Measurements from ENCODE around the gene TCF15. TPM values are rescaled to one million over a fixed set of nuclear protein-coding genes. Genes with fewer than 3 reads are reported as not detected.

Gene TCF15
- polyA plus RNA-seq, 3 donors, result not detected

DNA sequence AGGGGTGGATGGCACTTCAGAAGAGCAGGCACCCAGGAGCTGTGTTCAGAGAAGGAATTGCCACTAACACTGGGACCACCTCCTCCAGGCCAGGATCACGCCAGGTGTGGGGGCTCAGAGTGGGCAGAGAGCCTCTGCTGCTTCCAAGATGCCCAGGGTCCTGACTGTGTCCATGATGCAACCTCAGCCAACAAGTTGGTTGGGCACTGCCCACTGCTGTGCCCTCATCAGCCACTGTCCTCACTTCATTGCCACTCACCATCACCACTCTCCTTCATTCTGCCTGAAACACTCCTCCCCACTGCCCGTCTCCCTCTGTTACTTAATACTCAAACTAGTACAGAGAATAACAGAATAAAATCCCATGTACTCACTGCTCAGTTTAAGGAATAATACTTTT is 16.5 kb upstream of the TCF15 start:
- Histone ChIP-seq H3K27ac (ENCODE audit: low read depth in 1 of 2, low read length in 2 of 2) (no peak overlapping the region), H3K9me3 (replicated peaks in 1 of 2; ENCODE audit: control insufficient read depth in 1 of 2, insufficient read depth in 1 of 2, low read length in 2 of 2) (peaks cover 0 to 5% of the 10 kb centered on the region in 2 donors), H3K4me3 (replicated peaks in 1 of 3; ENCODE audit: low read depth in 2 of 3, low read length in 3 of 3) (no peak overlapping the region), H2AFZ (ENCODE audit: insufficient read depth, low read depth, low read length, poor library complexity, severe bottlenecking) (no peak overlapping the region), H3K79me2 (ENCODE audit: insufficient read depth, low read length) (no peaks in the 10 kb centered on the region), H3K9ac (ENCODE audit: insufficient read depth, low read length, poor library complexity, severe bottlenecking) (no peak overlapping the region), H3K36me3 (replicated peaks in 1 of 2; ENCODE audit: control insufficient read depth in 1 of 2, insufficient read depth in 2 of 2, low read length in 2 of 2) (no peaks in the 10 kb centered on the region), H3K4me1 (ENCODE audit: control insufficient read depth in 1 of 2, insufficient read depth in 2 of 2, low read length in 2 of 2) (no peaks in the 10 kb centered on the region), H3K4me2 (replicated peaks; ENCODE audit: extremely low read depth, low read length, poor library complexity, severe bottlenecking) (no peak overlapping the region), H3K27me3 (ENCODE audit: control insufficient read depth in 2 of 2, insufficient read depth in 2 of 2, low read length in 2 of 2) (no peaks in the 10 kb centered on the region), H4K20me1 (ENCODE audit: insufficient read depth, low read length) (no peaks in the 10 kb centered on the region)
- intact Hi-C loops (cut with micrococcal nuclease), result no loop called here
- no peak for DNase-seq
- TF ChIP-seq, protein P1, sequence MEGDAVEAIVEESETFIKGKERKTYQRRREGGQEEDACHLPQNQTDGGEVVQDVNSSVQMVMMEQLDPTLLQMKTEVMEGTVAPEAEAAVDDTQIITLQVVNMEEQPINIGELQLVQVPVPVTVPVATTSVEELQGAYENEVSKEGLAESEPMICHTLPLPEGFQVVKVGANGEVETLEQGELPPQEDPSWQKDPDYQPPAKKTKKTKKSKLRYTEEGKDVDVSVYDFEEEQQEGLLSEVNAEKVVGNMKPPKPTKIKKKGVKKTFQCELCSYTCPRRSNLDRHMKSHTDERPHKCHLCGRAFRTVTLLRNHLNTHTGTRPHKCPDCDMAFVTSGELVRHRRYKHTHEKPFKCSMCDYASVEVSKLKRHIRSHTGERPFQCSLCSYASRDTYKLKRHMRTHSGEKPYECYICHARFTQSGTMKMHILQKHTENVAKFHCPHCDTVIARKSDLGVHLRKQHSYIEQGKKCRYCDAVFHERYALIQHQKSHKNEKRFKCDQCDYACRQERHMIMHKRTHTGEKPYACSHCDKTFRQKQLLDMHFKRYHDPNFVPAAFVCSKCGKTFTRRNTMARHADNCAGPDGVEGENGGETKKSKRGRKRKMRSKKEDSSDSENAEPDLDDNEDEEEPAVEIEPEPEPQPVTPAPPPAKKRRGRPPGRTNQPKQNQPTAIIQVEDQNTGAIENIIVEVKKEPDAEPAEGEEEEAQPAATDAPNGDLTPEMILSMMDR (IDR thresholded peaks at IDR 0.05), result no peak
- H3K27ac Mint-ChIP-seq, result peak overlapping the region in 2 of 7 donors; percentile 28 to 72
- peaks cover 1% of the 10 kb centered on the region for H3K4me1 Mint-ChIP-seq
- no peaks in the 10 kb centered on the region for H3K36me3 Mint-ChIP-seq
- no peak overlapping the region for H3K4me3 Mint-ChIP-seq
- WGBS (ENCODE audit: insufficient coverage), result 91% methylated on average over 1 of the region's 2 CpGs
- peaks cover 0 to 10% (median 8%) of the 10 kb centered on the region in 7 donors for H3K9me3 Mint-ChIP-seq
- H3K27me3 Mint-ChIP-seq (ENCODE audit: low read depth in 3 of 3), result peaks cover 2 to 7% (median 3%) of the 10 kb centered on the region in 3 donors

DNA sequence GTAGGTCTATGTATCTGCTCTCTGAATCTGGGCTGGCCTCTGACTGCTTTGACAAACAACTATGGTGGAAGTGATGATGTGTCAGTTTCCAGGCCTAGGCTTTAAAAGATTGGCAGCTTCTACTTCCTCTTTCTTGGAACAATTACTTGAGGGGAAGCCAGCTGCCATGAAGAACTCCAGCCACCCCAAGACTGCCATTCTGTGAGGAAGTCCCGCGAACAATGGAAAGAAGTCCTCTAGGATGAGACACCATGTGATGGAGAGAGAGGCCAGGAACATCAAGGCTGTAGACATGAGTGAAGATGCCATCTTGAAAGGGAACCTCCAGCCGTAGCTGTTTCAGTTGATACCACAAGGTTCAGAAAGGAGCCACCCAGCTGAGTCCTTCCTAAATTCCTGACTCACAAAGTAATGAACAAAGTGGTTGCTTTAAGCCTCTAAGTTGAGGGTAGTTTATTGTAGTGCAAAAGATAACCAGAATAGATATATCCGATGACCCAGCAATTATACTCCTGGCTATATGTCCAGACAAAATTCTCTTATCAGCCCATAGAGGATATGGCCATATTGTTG is 15.3 kb upstream of the TCF15 start:
- Histone ChIP-seq H3K9ac (ENCODE audit: insufficient read depth, low read length, poor library complexity, severe bottlenecking) (no peak overlapping the region), H3K36me3 (replicated peaks in 1 of 2; ENCODE audit: control insufficient read depth in 1 of 2, insufficient read depth in 2 of 2, low read length in 2 of 2) (no peaks in the 10 kb centered on the region), H3K4me1 (ENCODE audit: control insufficient read depth in 1 of 2, insufficient read depth in 2 of 2, low read length in 2 of 2) (no peaks in the 10 kb centered on the region), H3K4me2 (replicated peaks; ENCODE audit: extremely low read depth, low read length, poor library complexity, severe bottlenecking) (no peak overlapping the region), H3K4me3 (replicated peaks in 1 of 3; ENCODE audit: low read depth in 2 of 3, low read length in 3 of 3) (no peak overlapping the region), H3K27me3 (ENCODE audit: control insufficient read depth in 2 of 2, insufficient read depth in 2 of 2, low read length in 2 of 2) (no peaks in the 10 kb centered on the region), H3K9me3 (replicated peaks in 1 of 2; ENCODE audit: control insufficient read depth in 1 of 2, insufficient read depth in 1 of 2, low read length in 2 of 2) (peaks cover 0 to 5% of the 10 kb centered on the region in 2 donors), H3K27ac (ENCODE audit: low read depth in 1 of 2, low read length in 2 of 2) (no peak overlapping the region), H3K79me2 (ENCODE audit: insufficient read depth, low read length) (no peaks in the 10 kb centered on the region), H2AFZ (ENCODE audit: insufficient read depth, low read depth, low read length, poor library complexity, severe bottlenecking) (no peak overlapping the region), H4K20me1 (ENCODE audit: insufficient read depth, low read length) (no peaks in the 10 kb centered on the region)
- Mint-ChIP-seq H3K27me3 (ENCODE audit: low read depth in 3 of 3) (peaks cover 3 to 7% (median 5%) of the 10 kb centered on the region in 3 donors), H3K4me1 (peaks cover 3% of the 10 kb centered on the region), H3K9me3 (peaks cover 0 to 10% (median 8%) of the 10 kb centered on the region in 7 donors), H3K27ac (no peak overlapping the region), H3K36me3 (no peaks in the 10 kb centered on the region), H3K4me3 (no peak overlapping the region)
- TF ChIP-seq, protein P1 (IDR thresholded peaks at IDR 0.05), result no peak
- peak; percentile 6 to 16 (median 12) for DNase-seq
- intact Hi-C loops (cut with micrococcal nuclease), result no loop called here
- no CpG with 5 or more reads among the region's 4 CpGs for WGBS (ENCODE audit: insufficient coverage)

Measured in CD14-positive monocyte (primary cell).